Bronchial epithelial cell (primary cell): ENCODE measurements around the gene DDOST. TPM values are rescaled to one million over a fixed set of nuclear protein-coding genes. Genes with fewer than 3 reads are reported as not detected.

ENCODE experiments used
- DNase-seq: peaks from one replicate; pipeline ENCODE4 v3.0.0-alpha.2; 2010; ENCODE audit warnings: low read depth
- FAIRE-seq: peaks from 2 replicates; lab custom pipeline; 2011; peaks lifted over from hg19 to GRCh38; lab: Jason Lieb, UNC
- H3K27me3 ChIP-seq: 2 replicates; pipeline ENCODE4 v1.5.1; 2011; ENCODE audit warnings: low read length; ENCODE audit not compliant: control insufficient read depth, insufficient read depth
- H3K36me3 ChIP-seq: 2 replicates; pipeline ENCODE4 v1.5.1; 2011; ENCODE audit warnings: low read length; ENCODE audit not compliant: control insufficient read depth, insufficient read depth
- H3K4me3 ChIP-seq: 2 replicates; pipeline ENCODE4 v1.5.1; 2011; ENCODE audit warnings: mild to moderate bottlenecking, low read depth, low read length, control low read depth
- total RNA-seq: library from RNA; depleted of rRNA; stranded (reverse); fragments of >200 nt; gene quantifications from 2 replicates; pipeline ENCODE4 v1.2.1, GENCODE V29; 2014
- TF ChIP-seq, protein P1 (sequence below): IDR thresholded peaks from 2 replicates; pipeline ENCODE4 v1.5.1; 2011; ENCODE audit warnings: mild to moderate bottlenecking, moderate library complexity, low read length, control low read depth, inconsistent platforms; ENCODE audit not compliant: insufficient read depth, severe bottlenecking

DDOST gene
- total RNA-seq, 1 donor from 2014 or later = 346 TPM

- FAIRE-seq = peak; percentile 13
- TF ChIP-seq, protein P1, sequence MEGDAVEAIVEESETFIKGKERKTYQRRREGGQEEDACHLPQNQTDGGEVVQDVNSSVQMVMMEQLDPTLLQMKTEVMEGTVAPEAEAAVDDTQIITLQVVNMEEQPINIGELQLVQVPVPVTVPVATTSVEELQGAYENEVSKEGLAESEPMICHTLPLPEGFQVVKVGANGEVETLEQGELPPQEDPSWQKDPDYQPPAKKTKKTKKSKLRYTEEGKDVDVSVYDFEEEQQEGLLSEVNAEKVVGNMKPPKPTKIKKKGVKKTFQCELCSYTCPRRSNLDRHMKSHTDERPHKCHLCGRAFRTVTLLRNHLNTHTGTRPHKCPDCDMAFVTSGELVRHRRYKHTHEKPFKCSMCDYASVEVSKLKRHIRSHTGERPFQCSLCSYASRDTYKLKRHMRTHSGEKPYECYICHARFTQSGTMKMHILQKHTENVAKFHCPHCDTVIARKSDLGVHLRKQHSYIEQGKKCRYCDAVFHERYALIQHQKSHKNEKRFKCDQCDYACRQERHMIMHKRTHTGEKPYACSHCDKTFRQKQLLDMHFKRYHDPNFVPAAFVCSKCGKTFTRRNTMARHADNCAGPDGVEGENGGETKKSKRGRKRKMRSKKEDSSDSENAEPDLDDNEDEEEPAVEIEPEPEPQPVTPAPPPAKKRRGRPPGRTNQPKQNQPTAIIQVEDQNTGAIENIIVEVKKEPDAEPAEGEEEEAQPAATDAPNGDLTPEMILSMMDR = no peak
- Histone ChIP-seq H3K4me3 (no peak overlapping the region), H3K36me3 (no peaks in the 10 kb centered on the region), H3K27me3 (no peaks in the 10 kb centered on the region)
- DNase-seq = peak; percentile 45
These were observed 56.5 kb downstream of the DDOST start for GRCh38 chr1:20604678-20605077.

- FAIRE-seq (no peak), DNase-seq (peak; percentile 95)
- no peaks in the 10 kb centered on the region for H3K27me3 ChIP-seq
- H3K36me3 ChIP-seq = no peaks in the 10 kb centered on the region
- H3K4me3 ChIP-seq = no peak overlapping the region
- TF ChIP-seq, protein P1 = no peak
These were observed 57.4 kb downstream of the DDOST start for GRCh38 chr1:20603504-20604464.

- TF ChIP-seq, protein P1 = no peak
- FAIRE-seq = no peak
- DNase-seq = peak; percentile 80
- H3K4me3 ChIP-seq = no peak overlapping the region
- H3K27me3 ChIP-seq = no peaks in the 10 kb centered on the region
- H3K36me3 ChIP-seq = no peaks in the 10 kb centered on the region
These were observed 58.2 kb downstream of the DDOST start for GRCh38 chr1:20602851-20603450.

Other genes starting within 250 kb of the DDOST start
- 6.9 and 11.3 TPM in 2 replicates for gene CAMK2N1, start 175.2 kb downstream of the DDOST start, total RNA-seq
- 22.1 and 25.7 TPM in 2 replicates for gene MUL1, start 153.2 kb downstream of the DDOST start, total RNA-seq
- not detected in 2 replicates for gene FAM43B, start 108.8 kb downstream of the DDOST start, total RNA-seq
- 0.79 and 1.4 TPM in 2 replicates for gene CDA, start 72.3 kb downstream of the DDOST start, total RNA-seq
- 61.1 and 73.0 TPM in 2 replicates for gene PINK1, start 27.9 kb downstream of the DDOST start, total RNA-seq
- 1.0 and 3.2 TPM in 2 replicates for gene KIF17, start 56.6 kb upstream of the DDOST start, total RNA-seq
- 32.6 and 55.3 TPM in 2 replicates for gene SH2D5, start 71.3 kb upstream of the DDOST start, total RNA-seq
- gene HP1BP3, start 125.9 kb upstream of the DDOST start, total RNA-seq = 102 and 131 TPM in 2 replicates